ENCODE data around the gene KAZN.

GRCh38 chr1:15016001-15016400 lies 417.5 kb downstream of the KAZN start:
- no peak for TF ChIP-seq CTCF (IDR thresholded peaks at IDR 0.05)
- TF ChIP-seq EP300 (IDR thresholded peaks at IDR 0.05): no peak
